Skeletal muscle tissue (tissue), 2 donors: Measurements from ENCODE around the gene RERE. TPM values are rescaled to one million over a fixed set of nuclear protein-coding genes. Genes with fewer than 3 reads are reported as not detected.

Experiments used
- small RNA-seq: library from RNA; depleted of rRNA; stranded (forward); fragments of <200 nt; gene quantifications from one replicate; pipeline ENCODE3, GENCODE V24; 2014
- total RNA-seq: library from RNA; depleted of rRNA; stranded (reverse); fragments of >200 nt; gene quantifications from one replicate; pipeline ENCODE4 v1.2.3, GENCODE V29; 2014

Gene RERE
- total RNA-seq, 1 donor from 2014 or later: 212 TPM

Small RNAs within 50 kb of the gene (small RNA-seq; reads per million reads assigned to genes)
- gene MIR6728 (not detected), gene RF00019 (not detected), gene RF00599 (not detected)

Other genes starting within 250 kb of the RERE start
- 320 TPM for gene ENO1, start 61.0 kb upstream of the RERE start, total RNA-seq
- not detected for gene CA6, start 128.2 kb upstream of the RERE start, total RNA-seq
- not detected for gene SLC2A7, start 208.8 kb upstream of the RERE start, total RNA-seq